Epithelial cell of esophagus (primary cell): ENCODE measurements around the gene MAN2C1.

Experiments
- DNase-seq: peaks from one replicate; pipeline ENCODE4 v3.0.0; 2010; ENCODE audit warnings: low read depth
- H3K4me3 ChIP-seq: 2 replicates; pipeline ENCODE4 v1.5.1; 2011; ENCODE audit warnings: mild to moderate bottlenecking, low read length, control low read depth
- TF ChIP-seq, protein P1 (sequence below): IDR thresholded peaks from 2 replicates; pipeline ENCODE4 v1.5.1; 2011; ENCODE audit warnings: low read depth, mild to moderate bottlenecking, low read length, control low read depth, inconsistent platforms; ENCODE audit not compliant: insufficient read depth; ENCODE audit errors: missing control alignments

MAN2C1 gene

DNA sequence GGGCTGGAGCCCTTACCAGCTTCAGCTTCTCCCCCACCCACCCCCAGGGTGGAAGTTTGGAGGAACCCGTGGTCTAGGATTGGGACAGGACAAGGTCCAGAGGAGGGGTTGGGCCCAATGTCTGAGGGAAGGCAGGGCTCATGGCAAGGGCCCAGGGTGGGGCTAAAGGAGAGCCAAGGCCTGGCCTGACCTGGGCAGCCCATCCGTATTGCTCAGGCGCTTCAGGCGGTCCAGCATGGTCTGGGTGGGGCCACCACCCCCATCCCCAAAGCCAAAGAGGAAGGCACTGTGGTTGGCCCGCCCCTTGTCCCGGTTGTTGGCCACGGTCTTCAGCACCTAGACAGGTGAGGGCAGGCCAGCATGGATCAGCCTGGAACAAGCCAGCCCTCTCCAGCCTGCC is 7.6 kb downstream of the MAN2C1 start:
- DNase-seq, result no peak
- TF ChIP-seq, protein P1, sequence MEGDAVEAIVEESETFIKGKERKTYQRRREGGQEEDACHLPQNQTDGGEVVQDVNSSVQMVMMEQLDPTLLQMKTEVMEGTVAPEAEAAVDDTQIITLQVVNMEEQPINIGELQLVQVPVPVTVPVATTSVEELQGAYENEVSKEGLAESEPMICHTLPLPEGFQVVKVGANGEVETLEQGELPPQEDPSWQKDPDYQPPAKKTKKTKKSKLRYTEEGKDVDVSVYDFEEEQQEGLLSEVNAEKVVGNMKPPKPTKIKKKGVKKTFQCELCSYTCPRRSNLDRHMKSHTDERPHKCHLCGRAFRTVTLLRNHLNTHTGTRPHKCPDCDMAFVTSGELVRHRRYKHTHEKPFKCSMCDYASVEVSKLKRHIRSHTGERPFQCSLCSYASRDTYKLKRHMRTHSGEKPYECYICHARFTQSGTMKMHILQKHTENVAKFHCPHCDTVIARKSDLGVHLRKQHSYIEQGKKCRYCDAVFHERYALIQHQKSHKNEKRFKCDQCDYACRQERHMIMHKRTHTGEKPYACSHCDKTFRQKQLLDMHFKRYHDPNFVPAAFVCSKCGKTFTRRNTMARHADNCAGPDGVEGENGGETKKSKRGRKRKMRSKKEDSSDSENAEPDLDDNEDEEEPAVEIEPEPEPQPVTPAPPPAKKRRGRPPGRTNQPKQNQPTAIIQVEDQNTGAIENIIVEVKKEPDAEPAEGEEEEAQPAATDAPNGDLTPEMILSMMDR, result no peak
- no peak overlapping the region for H3K4me3 ChIP-seq

DNA sequence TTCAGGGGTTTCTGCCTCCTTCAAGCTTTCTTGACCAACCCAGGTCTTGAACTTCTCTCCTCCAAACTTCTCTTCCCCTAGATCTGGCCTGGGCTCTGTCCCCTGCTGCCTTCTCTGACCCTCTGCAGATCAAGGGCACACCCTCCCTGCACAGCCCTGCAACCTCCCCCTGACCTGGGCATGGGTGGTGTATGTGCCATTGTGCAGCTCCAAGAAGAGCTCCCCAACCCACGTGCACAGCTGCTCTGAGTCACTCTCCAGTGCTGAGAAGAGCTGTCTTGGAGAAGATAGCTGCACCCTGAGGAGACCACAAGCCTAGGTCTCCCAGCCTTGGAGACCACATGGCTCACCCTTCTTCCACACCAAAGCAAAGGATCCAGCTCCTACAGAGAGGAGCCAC is 8.0 kb downstream of the MAN2C1 start:
- DNase-seq, result no peak
- TF ChIP-seq, protein P1, result no peak
- H3K4me3 ChIP-seq, result no peak overlapping the region

DNA sequence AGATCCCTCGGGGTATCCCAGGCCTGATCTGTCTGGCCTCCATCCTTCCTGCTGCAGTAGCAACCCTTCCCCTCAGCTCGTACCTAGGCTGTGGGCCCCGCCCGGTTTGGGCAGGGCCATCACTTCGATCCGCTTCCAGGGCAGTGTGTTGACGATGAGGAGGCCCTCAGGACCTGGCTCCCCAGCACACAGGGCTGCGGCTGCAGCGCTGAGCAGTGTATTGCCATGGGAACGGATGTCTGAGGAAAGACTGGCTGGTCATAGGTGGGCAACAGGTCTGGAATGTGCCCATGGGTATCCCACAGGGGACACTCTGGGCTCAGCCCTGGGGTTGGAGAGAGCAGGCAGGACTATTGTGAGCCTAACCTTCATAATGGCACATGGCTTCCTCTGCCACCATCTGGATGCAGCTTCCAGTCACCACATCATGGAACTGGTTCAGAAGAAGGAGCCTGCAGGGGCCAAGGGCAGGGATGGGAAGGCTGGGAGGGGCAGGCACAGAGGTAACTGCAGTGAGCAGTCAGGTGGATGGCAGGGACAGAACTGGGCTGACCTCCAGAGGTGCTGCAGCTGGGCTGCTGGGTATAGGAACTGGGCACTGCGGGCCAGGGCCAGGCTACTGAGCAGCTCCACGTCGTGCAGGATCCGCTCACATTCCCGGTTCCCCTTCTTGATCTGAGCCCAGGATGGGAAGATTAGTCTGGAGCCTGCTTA is 8.7 kb downstream of the MAN2C1 start:
- no peak for DNase-seq
- TF ChIP-seq, protein P1, result no peak
- H3K4me3 ChIP-seq, result no peak overlapping the region

GRCh38 chr15:75358771-75359536 is 9.5 kb downstream of the MAN2C1 start:
- H3K4me3 ChIP-seq, result no peak overlapping the region
- TF ChIP-seq, protein P1, result no peak
- no peak for DNase-seq

- no peak overlapping the region for H3K4me3 ChIP-seq
- TF ChIP-seq, protein P1, result no peak
- no peak for DNase-seq
Measured at GRCh38 chr15:75357976-75358673, 10.3 kb downstream of the MAN2C1 start.

DNA sequence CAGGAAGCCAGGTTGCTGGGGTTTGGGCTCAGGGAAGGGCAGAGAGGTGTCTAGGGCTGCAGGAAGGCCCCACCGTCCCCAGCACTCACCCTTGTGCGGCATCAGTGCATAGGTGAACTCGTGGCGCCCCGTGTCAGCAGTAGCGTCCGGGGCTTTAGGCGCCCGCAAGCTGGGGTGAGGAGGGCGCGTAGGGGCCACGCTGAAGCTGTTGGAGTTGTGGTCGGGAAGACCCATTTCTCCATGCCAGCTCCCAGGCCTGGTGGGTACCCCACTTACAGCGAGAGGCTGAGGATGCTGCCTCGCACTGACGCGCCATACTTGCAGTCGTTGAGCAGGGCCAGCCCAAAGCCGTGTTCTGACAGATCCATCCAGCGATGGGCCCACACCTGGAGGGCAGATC is 11.9 kb downstream of the MAN2C1 start:
- no peak overlapping the region for H3K4me3 ChIP-seq
- TF ChIP-seq, protein P1, result no peak
- no peak for DNase-seq
